ENCODE data around the gene THADA.

- TF ChIP-seq BCL6B (tag by site-specific recombination; IDR thresholded peaks at IDR 0.05): no peak
- no peak for TF ChIP-seq CTCF (tag by site-specific recombination; IDR thresholded peaks at IDR 0.05)
- TF ChIP-seq TCF7L2 (IDR thresholded peaks at IDR 0.05; ENCODE audit: borderline replicate concordance, low read depth, low read length): no peak
These were observed 250.9 kb downstream of the THADA start for GRCh38 chr2:43344868-43345373.

Data from HEK293 (cell line).